MCF 10A (cell line): Measurements from ENCODE around the gene B3GNT9. TPM values are rescaled to one million over a fixed set of nuclear protein-coding genes. Genes with fewer than 3 reads are reported as not detected.

Experiments
- BruUV-seq: library from RNA; stranded (reverse); fragments of 400-500 nt; replicated peaks from 2 replicates; lab custom pipeline; 2021; lab: Mats Ljungman, UMichigan
- CTCF ChIA-PET: fragments of 300-600 bp; sonication (Branson Sonifier 250); formaldehyde crosslinking; extraction: SDS; loops from one replicate; lab custom pipeline; 2021; ENCODE audit warnings: antibody characterized with exemption, inconsistent platforms; lab: Yijun Ruan, JAX
- POLR2A ChIA-PET: fragments of 300-600, 350-650 bp; sonication (Branson Sonifier 250); formaldehyde crosslinking; extraction: SDS; loops from one replicate; lab custom pipeline; 2020; ENCODE audit warnings: antibody characterized with exemption, inconsistent platforms; lab: Yijun Ruan, JAX
- DNase-seq: peaks from one replicate; pipeline ENCODE4 v3.0.0-alpha.2; 2018; ENCODE audit not compliant: unreplicated experiment
- H3K27ac Mint-ChIP-seq: one replicate; pipeline ENCODE4 v1.8.0; 2022; ENCODE audit warnings: mild to moderate bottlenecking, low read depth, mixed read lengths; ENCODE audit not compliant: unreplicated experiment
- H3K27me3 Mint-ChIP-seq: one replicate; pipeline ENCODE4 v1.8.0; 2022; ENCODE audit warnings: mixed read lengths; ENCODE audit not compliant: insufficient read depth, unreplicated experiment
- H3K36me3 Mint-ChIP-seq: one replicate; pipeline ENCODE4 v1.8.0; 2022; ENCODE audit warnings: mild to moderate bottlenecking, moderate library complexity, mixed read lengths; ENCODE audit not compliant: insufficient read depth, unreplicated experiment
- H3K4me1 Mint-ChIP-seq: one replicate; pipeline ENCODE4 v1.8.0; 2022; ENCODE audit warnings: mixed read lengths; ENCODE audit not compliant: insufficient read depth, unreplicated experiment
- H3K4me3 Mint-ChIP-seq: one replicate; pipeline ENCODE4 v1.8.0; 2022; ENCODE audit warnings: mild to moderate bottlenecking, moderate library complexity, mixed read lengths; ENCODE audit not compliant: unreplicated experiment
- H3K9me3 Mint-ChIP-seq: one replicate; pipeline ENCODE4 v1.8.0; 2022; ENCODE audit warnings: mixed read lengths; ENCODE audit not compliant: unreplicated experiment
- CTCF ChIP-seq: fragments of 200-600 bp; IDR thresholded peaks from one replicate; pipeline ENCODE4 v1.8.0; 2022; ENCODE audit warnings: antibody characterized with exemption, mild to moderate bottlenecking; ENCODE audit not compliant: unreplicated experiment
- intact Hi-C: fragments of 100-400 bp; cut with micrococcal nuclease; formaldehyde crosslinking; loops from 2 replicates; pipeline ENCODE4 v1.14.1; 2022
- total RNA-seq: library from RNA; stranded (reverse); gene quantifications from 2 replicates; pipeline ENCODE4 v1.2.3, GENCODE V29; 2022

Gene B3GNT9
- total RNA-seq, 1 experiment from 2014 or later: 0.84 TPM

DNA sequence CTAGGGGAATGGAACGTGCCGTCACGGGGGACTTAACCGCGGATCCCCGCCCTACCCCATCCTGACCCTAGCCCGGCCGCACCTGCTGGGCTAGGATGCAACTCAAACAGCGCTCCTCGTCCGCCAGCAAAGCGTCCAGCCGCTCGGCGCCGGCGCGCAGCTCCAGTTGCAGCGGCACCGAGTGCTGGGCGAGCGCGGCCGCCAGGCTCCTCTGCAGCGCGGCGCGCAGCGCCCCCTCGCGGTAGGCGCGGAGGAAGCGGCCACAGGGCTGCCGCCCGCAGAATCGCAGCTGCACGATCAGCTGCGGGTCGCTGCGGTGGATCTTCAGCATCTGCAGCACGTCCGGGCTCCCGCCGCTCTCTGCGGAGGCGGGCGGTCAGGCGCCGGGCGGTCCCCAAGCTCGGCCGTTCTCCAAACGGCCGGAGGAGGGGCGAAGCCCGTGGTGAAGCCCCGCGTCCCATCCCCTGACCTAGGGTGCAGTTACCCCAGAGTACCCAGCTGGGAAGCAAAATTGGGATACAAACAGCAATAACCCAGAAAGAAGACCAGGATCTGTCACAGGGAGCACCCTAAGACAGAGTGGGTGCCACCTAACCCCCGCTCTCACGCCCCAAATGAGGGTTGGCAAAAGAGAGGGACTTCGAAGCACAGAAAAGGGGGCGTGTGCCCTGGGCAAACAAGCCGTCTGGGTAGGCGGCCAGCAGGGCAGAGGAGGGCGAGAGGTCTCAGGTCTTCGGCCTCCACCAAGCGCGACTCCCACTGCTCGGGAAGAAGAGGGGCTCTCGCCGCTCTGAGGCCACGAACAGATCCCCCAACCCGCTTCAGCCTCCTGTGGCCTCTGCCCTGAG lies 4.7 kb upstream of the B3GNT9 start:
- Mint-ChIP-seq H3K36me3 (peaks cover 7% of the 10 kb centered on the region), H3K27me3 (no peaks in the 10 kb centered on the region), H3K9me3 (no peaks in the 10 kb centered on the region), H3K4me1 (peaks cover 14% of the 10 kb centered on the region), H3K4me3 (no peak overlapping the region), H3K27ac (no peak overlapping the region)
- ChIA-PET CTCF (interaction anchor here (0.6 to 5.1 kb wide), 22 partner anchors 9 to 263 kb away, joined by 3 to 29 read pairs (median 4); partner anchors contain the start of genes CES4A, EXOC3L1 and FHOD1), POLR2A (interaction anchor here (0.5 to 0.8 kb wide), 7 partner anchors 51 to 407 kb away, joined by 3 to 4 read pairs (median 3); partner anchors contain the start of gene CTCF)
- peak; percentile 94 for TF ChIP-seq CTCF
- DNase-seq: peak; percentile 59
- intact Hi-C loops: loop anchor here (1.0 kb wide), 2 partner anchors 137 to 178 kb away; no protein-coding TSS in a partner anchor
- no TSS peak for BruUV-seq

DNA sequence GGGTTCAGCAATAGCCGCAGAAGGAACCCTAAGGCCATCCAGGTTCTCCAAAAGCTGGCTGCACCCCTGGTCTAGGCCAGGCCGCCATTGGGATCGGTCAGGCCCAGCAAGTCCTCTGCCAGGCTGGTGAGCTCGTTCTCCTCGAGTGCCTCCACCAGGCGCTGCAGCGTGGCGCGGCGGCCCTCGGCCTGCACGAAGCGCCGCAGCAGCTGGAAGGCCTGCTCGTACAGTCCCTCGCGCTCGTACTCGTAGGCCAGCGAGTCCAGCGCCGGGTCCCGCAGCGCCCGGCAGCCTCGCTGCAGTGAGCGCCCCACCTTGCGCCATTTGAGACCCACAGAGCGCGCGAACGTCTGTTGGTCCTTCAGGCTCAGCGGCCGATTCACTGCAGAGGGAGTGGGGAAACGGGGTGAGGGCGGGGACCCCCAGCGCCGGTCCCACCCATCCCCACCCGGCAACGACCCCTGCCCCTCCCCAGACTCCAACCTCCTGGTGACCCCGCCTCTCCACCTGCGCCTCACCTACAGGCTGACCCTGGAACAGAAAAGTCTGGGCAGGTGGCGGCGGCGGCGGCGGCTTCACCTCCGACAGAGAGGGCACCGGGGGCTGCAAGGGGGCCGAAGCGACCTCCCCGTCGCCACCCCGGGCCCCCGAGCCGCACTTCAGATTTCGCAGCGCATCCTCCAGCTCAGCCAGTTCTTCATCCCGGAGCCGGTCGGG lies 3.9 kb upstream of the B3GNT9 start:
- H3K4me1 Mint-ChIP-seq: peaks cover 14% of the 10 kb centered on the region
- no TSS peak for BruUV-seq
- intact Hi-C loops: loop anchor here (1.0 kb wide), 2 partner anchors 136 to 177 kb away; no protein-coding TSS in a partner anchor
- ChIA-PET POLR2A (interaction anchor here (0.5 to 0.8 kb wide), 6 partner anchors 52 to 407 kb away, joined by 3 to 4 read pairs (median 4); partner anchors contain the start of gene CTCF), CTCF (interaction anchor here (0.5 to 5.1 kb wide), 22 partner anchors 8 to 262 kb away, joined by 3 to 29 read pairs (median 4); partner anchors contain the start of genes CES4A and FHOD1)
- no peaks in the 10 kb centered on the region for H3K27me3 Mint-ChIP-seq
- no peak overlapping the region for H3K27ac Mint-ChIP-seq
- no peaks in the 10 kb centered on the region for H3K9me3 Mint-ChIP-seq
- TF ChIP-seq CTCF: no peak
- peaks cover 7% of the 10 kb centered on the region for H3K36me3 Mint-ChIP-seq
- DNase-seq: no peak
- H3K4me3 Mint-ChIP-seq: no peak overlapping the region

- Mint-ChIP-seq H3K27ac (no peak overlapping the region), H3K4me3 (peak overlapping the region; percentile 46), H3K4me1 (peaks cover 12% of the 10 kb centered on the region), H3K36me3 (peaks cover 29% of the 10 kb centered on the region), H3K27me3 (no peaks in the 10 kb centered on the region), H3K9me3 (no peaks in the 10 kb centered on the region)
- intact Hi-C loops: no loop called here
- POLR2A ChIA-PET: interaction anchor here (0.6 to 1.1 kb wide), 3 partner anchors 11 to 42 kb away, joined by 3 to 4 read pairs (median 4); partner anchors contain the start of gene PHAF1
- BruUV-seq: no TSS peak
- DNase-seq: no peak
- TF ChIP-seq CTCF: no peak
- CTCF ChIA-PET: interaction anchor here (0.7 to 0.9 kb wide), 4 partner anchors 26 to 173 kb away, joined by 3 to 4 read pairs (median 3); no protein-coding TSS in a partner anchor
Observed at GRCh38 chr16:67151431-67152097, 766 bp upstream of the B3GNT9 start.
